GM13977 (cell line): ENCODE measurements around the gene CHST3.

Source experiments
- DNase-seq: peaks from one replicate; pipeline ENCODE4 v3.0.0; 2012; ENCODE audit warnings: low spot score
- in situ Hi-C: fragments of 300-500 bp; cut with MboI; formaldehyde crosslinking; loops from one replicate; pipeline ENCODE4 v1.12.0; 2022; ENCODE audit warnings: low sequenced_read_pairs, low pct_unique_long_range_greater_than_20kb, mixed read lengths, inconsistent platforms; ENCODE audit not compliant: unreplicated experiment
- TF ChIP-seq, protein P1 (sequence below): IDR thresholded peaks from 2 replicates; pipeline ENCODE4 v1.5.1; 2012; ENCODE audit warnings: mild to moderate bottlenecking, control low read depth; ENCODE audit not compliant: insufficient read depth; ENCODE audit errors: extremely low read depth, missing control alignments

The CHST3 gene

GRCh38 chr10:72016608-72017300, 52.6 kb downstream of the CHST3 start:
- DNase-seq, result no peak
- TF ChIP-seq, protein P1, sequence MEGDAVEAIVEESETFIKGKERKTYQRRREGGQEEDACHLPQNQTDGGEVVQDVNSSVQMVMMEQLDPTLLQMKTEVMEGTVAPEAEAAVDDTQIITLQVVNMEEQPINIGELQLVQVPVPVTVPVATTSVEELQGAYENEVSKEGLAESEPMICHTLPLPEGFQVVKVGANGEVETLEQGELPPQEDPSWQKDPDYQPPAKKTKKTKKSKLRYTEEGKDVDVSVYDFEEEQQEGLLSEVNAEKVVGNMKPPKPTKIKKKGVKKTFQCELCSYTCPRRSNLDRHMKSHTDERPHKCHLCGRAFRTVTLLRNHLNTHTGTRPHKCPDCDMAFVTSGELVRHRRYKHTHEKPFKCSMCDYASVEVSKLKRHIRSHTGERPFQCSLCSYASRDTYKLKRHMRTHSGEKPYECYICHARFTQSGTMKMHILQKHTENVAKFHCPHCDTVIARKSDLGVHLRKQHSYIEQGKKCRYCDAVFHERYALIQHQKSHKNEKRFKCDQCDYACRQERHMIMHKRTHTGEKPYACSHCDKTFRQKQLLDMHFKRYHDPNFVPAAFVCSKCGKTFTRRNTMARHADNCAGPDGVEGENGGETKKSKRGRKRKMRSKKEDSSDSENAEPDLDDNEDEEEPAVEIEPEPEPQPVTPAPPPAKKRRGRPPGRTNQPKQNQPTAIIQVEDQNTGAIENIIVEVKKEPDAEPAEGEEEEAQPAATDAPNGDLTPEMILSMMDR, result no peak
- in situ Hi-C loops, result no loop called here

- TF ChIP-seq, protein P1, result no peak
- in situ Hi-C loops, result no loop called here
- no peak for DNase-seq
These were observed 55.1 kb downstream of the CHST3 start for GRCh38 chr10:72019085-72019876.

DNA sequence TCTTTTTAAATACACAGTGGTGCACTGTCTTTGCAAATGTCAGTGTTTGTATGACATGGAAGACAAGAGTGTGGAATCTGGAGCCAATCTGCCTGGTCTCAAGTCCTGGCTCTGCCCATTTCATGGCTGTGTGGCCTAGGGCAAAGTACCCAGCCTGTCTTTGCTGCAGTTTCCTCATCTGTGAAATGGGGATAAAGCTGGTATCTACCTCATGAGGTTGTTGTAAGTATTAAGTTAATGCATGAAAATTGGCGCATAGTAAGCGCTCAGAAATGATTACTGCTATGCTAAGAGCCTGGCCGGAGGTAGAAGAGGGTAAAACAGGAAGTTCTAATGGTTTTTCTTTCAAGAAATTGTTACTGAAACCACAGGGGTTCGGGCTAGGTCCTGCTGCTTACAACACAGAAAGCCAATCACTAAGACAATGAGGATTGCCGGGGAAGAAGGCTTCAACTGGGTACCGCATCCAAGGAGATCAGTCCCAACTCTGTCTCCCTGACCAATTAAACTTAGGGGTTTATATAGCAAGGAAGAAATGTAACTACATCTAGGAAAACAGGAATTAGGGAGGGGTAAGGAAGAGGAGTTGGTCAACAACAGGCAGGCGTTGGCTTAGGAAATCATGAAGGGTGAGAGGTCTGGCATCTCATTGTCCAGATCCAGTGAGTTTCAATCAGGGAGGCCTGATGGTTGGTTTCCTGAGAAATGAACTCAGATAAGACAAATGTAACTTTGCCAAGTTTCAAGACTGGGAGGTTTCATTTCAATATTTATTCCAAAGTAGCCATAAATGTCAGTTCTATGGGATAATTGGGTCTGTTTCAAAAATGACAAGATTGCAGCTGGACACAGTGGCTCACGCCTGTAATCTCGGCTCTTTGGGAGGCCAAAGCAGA, 57.0 kb downstream of the CHST3 start:
- TF ChIP-seq, protein P1, result no peak
- in situ Hi-C loops, result no loop called here
- no peak for DNase-seq

DNA sequence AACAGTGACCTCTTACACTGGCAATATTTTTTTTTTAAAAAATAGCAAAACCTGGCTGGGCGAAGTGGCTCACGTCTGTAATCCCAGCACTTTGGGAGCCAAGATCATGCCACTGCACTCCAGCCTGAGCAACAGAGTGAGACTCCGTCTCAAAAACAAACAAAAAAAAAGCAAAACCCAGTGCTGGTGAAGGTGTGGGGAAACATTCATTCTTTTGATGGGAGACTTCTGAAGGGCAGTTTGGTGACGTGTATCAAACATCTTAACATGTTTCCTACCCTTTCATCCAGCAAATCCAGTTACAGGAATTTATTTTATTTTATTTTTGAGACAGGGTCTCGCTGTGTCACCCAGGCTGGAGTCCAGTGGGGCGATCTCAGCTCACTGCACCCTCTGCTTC, 58.0 kb downstream of the CHST3 start:
- TF ChIP-seq, protein P1, result no peak
- in situ Hi-C loops, result no loop called here

DNA sequence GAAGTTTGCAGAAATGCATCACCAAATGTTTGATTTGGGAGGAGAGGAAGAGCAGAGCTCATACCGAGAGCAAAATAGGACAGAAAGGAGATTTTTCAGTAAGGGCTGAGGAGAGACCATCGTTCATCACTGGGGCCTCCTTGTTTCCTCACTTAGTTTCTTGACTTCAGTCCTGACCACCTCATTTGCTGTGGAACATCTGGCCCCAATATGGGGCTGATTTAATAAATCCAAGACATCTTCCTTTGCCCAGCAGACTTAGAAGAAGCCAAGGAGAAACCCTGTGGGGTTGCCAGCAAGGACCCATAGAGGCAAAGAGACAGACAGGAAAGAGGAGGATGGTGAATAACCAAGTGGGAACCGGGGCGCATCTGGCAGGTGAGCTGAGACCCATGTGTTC, 60.4 kb downstream of the CHST3 start:
- no peak for DNase-seq
- in situ Hi-C loops, result no loop called here
- TF ChIP-seq, protein P1, result no peak

More for the DNA sequence above, 58.0 kb downstream of the CHST3 start:
- no peak for DNase-seq

DNA sequence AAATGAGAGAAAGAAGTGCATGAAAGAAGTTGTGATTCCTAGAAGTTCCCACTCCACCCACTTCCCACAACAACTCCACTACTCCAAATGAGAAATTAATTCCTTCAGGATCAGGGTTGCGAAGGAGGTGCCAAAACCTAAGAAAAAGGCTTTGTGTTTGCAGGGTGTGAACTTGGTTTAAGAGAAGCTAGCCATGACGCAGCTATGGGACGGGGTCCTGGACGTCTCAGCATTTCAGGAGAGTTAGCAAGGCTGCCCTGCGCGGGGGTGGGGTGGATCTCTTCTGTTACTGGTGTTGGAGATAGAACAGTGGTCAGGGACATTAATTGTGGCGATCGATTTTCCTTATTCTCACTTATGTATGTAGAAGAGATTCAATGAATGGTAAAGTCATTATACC, 61.2 kb downstream of the CHST3 start:
- no peak for DNase-seq
- in situ Hi-C loops, result no loop called here
- TF ChIP-seq, protein P1, result no peak
